Neural crest cell (in vitro differentiated cells): ENCODE measurements around the gene ST6GALNAC4. TPM values are rescaled to one million over a fixed set of nuclear protein-coding genes. Genes with fewer than 3 reads are reported as not detected.
"Not testable (repeated sequence)": the region's sequence is repeated elsewhere in the genome, so short reads cannot be mapped to it uniquely, and the experiment has no call there.

Experiments
- DNase-seq: peaks from one replicate; pipeline ENCODE4 v3.0.0; 2021; ENCODE audit warnings: low read depth, mixed read lengths, low spot score
- H3K27ac Mint-ChIP-seq: one replicate; pipeline ENCODE4 v1.8.0; 2021; ENCODE audit warnings: mild to moderate bottlenecking, mixed read lengths; ENCODE audit not compliant: unreplicated experiment
- H3K27me3 Mint-ChIP-seq: 2 replicates; pipeline ENCODE4 v1.8.0; 2021; ENCODE audit warnings: low read depth, mild to moderate bottlenecking, mixed read lengths
- H3K36me3 Mint-ChIP-seq: 2 replicates; pipeline ENCODE4 v1.8.0; 2021; ENCODE audit warnings: low read depth, mild to moderate bottlenecking, mixed read lengths
- H3K4me1 Mint-ChIP-seq: 2 replicates; pipeline ENCODE4 v1.8.0; 2021; ENCODE audit warnings: mixed read lengths
- H3K4me3 Mint-ChIP-seq: one replicate; pipeline ENCODE4 v1.8.0; 2021; ENCODE audit warnings: mild to moderate bottlenecking, mixed read lengths
- H3K9me3 Mint-ChIP-seq: 2 replicates; pipeline ENCODE4 v1.8.0; 2021; ENCODE audit warnings: mixed read lengths
- CTCF ChIP-seq: fragments of 200-600 bp; sonication (generic); conservative IDR thresholded peaks from 2 replicates; pipeline ENCODE4 v1.5.0; 2021; ENCODE audit warnings: antibody characterized with exemption, mild to moderate bottlenecking
- total RNA-seq: library from RNA; stranded (reverse); gene quantifications from 2 replicates; pipeline ENCODE4 v1.2.1, GENCODE V29; 2021

The ST6GALNAC4 gene
- total RNA-seq, 1 donor from 2014 or later, result 14.5 TPM

DNA sequence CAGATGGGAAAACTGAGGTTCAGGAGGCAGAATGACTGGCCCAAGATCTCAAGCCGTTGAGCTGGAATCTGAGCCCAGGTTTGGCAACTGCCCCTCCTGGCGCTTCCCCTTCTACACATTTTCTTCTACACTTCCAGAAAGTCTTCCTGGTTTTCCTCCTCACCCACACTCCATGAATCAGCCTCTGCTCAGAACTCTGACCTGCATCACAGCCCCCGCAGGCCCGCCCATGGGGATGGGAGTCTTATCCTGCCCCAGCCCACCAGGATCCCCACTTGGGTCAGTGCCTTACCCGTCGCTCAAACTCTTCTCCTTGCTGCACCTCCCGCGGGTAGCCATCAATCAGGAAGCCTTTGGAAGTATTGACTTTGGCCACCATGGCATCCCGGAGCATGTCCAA lies 45.3 kb downstream of the ST6GALNAC4 start:
- Mint-ChIP-seq H3K27ac (peak overlapping the region; percentile 35), H3K27me3 (no peaks in the 10 kb centered on the region), H3K36me3 (no peaks in the 10 kb centered on the region), H3K4me3 (no peak overlapping the region), H3K4me1 (peaks cover 3% of the 10 kb centered on the region), H3K9me3 (no peaks in the 10 kb centered on the region)
- TF ChIP-seq CTCF, result no peak
- no peak for DNase-seq

- no peak overlapping the region for H3K4me3 Mint-ChIP-seq
- peaks cover 3% of the 10 kb centered on the region for H3K4me1 Mint-ChIP-seq
- peak overlapping the region; percentile 78 for H3K27ac Mint-ChIP-seq
- no peak for TF ChIP-seq CTCF
- no peaks in the 10 kb centered on the region for H3K36me3 Mint-ChIP-seq
- no peak for DNase-seq
- H3K9me3 Mint-ChIP-seq, result no peaks in the 10 kb centered on the region
- H3K27me3 Mint-ChIP-seq, result no peaks in the 10 kb centered on the region
These were observed 46.0 kb downstream of the ST6GALNAC4 start for GRCh38 chr9:127870887-127871286.

- not testable (repeated sequence) for H3K4me3 Mint-ChIP-seq, H3K36me3 Mint-ChIP-seq, H3K27ac Mint-ChIP-seq, H3K27me3 Mint-ChIP-seq, H3K4me1 Mint-ChIP-seq, H3K9me3 Mint-ChIP-seq, DNase-seq
- TF ChIP-seq CTCF, result peak; percentile 25
These were observed 46.7 kb downstream of the ST6GALNAC4 start for GRCh38 chr9:127870153-127870491.

- H3K4me3 Mint-ChIP-seq, result no peak overlapping the region
- H3K27ac Mint-ChIP-seq, result no peak overlapping the region
- peaks cover 3% of the 10 kb centered on the region for H3K4me1 Mint-ChIP-seq
- no peaks in the 10 kb centered on the region for H3K9me3 Mint-ChIP-seq
- peak; percentile 92 for TF ChIP-seq CTCF
- peak; percentile 98 for DNase-seq
- H3K27me3 Mint-ChIP-seq, result no peaks in the 10 kb centered on the region
- H3K36me3 Mint-ChIP-seq, result no peaks in the 10 kb centered on the region
These were observed 47.3 kb downstream of the ST6GALNAC4 start for GRCh38 chr9:127869310-127870152.

DNA sequence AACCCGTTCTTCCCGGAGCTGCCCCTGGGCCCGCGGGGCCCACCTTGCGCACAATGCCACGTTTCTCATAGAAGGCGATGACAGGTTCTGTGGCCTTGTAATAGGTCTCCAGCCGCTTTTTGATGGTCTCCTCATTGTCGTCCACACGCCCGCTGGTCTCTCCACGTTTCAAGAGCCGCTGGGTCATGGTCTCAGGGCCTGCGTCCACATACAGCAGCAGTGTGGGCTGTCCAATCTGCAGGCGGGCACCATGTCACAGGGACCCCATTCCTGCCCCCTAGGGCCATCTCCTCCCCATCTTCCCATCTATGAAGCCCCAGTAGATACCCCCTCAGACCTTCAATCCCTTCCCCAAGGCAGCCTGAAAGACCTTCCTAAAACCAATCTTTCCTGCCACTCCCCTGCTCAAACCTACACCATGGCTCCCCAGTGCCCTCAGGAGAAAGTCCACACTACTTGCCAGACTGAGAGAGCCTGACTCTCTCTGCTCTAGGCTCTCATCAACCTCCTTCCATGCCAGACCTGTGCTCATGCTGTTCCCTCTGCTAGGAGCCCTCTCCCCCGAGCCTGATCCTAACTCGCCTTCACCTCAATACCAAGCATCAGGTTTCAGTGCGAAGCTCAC lies 48.5 kb downstream of the ST6GALNAC4 start:
- peaks cover 3% of the 10 kb centered on the region for H3K4me1 Mint-ChIP-seq
- peak overlapping the region; percentile 29 for H3K27ac Mint-ChIP-seq
- DNase-seq, result no peak
- H3K36me3 Mint-ChIP-seq, result no peaks in the 10 kb centered on the region
- H3K9me3 Mint-ChIP-seq, result no peaks in the 10 kb centered on the region
- H3K4me3 Mint-ChIP-seq, result no peak overlapping the region
- H3K27me3 Mint-ChIP-seq, result no peaks in the 10 kb centered on the region
- no peak for TF ChIP-seq CTCF
